ENCODE results near the gene EVC2.

Gene EVC2

GRCh38 chr4:5539584-5539983 is 168.8 kb downstream of the EVC2 start:
- Histone ChIP-seq H3K4me3 (replicated peaks; ENCODE audit: insufficient read depth, low read length) (no peak overlapping the region), H3K27ac (replicated peaks) (no peak overlapping the region), H3K27me3 (ENCODE audit: insufficient read depth, poor library complexity, severe bottlenecking) (no peaks in the 10 kb centered on the region)
- no peak for TF ChIP-seq POLR2AphosphoS5 (IDR thresholded peaks at IDR 0.05; ENCODE audit: low read depth)
- TF ChIP-seq GABPA (IDR thresholded peaks at IDR 0.05; ENCODE audit: low read depth) = no peak
- no peak for TF ChIP-seq REST (IDR thresholded peaks at IDR 0.05; ENCODE audit: insufficient replicate concordance, low read depth)
- no peak for TF ChIP-seq CTCF (IDR thresholded peaks at IDR 0.05; ENCODE audit: insufficient read depth, low read length)
- TF ChIP-seq SPI1 (IDR thresholded peaks at IDR 0.05; ENCODE audit: borderline replicate concordance, low read depth) = no peak
- no peak for DNase-seq (ENCODE audit: low read depth in 1 of 2, low spot score in 1 of 2)

GRCh38 chr4:5532100-5532499 is 176.3 kb downstream of the EVC2 start:
- H3K27me3 ChIP-seq (ENCODE audit: insufficient read depth, poor library complexity, severe bottlenecking) = no peaks in the 10 kb centered on the region
- no peak overlapping the region for H3K27ac ChIP-seq (replicated peaks)
- no peak for DNase-seq (ENCODE audit: low read depth in 1 of 2, low spot score in 1 of 2)
- no peak overlapping the region for H3K4me3 ChIP-seq (replicated peaks; ENCODE audit: insufficient read depth, low read length)
- TF ChIP-seq POLR2AphosphoS5 (IDR thresholded peaks at IDR 0.05; ENCODE audit: low read depth) (no peak), GABPA (IDR thresholded peaks at IDR 0.05; ENCODE audit: low read depth) (no peak), SPI1 (IDR thresholded peaks at IDR 0.05; ENCODE audit: borderline replicate concordance, low read depth) (no peak), CTCF (IDR thresholded peaks at IDR 0.05; ENCODE audit: insufficient read depth, low read length) (no peak), REST (IDR thresholded peaks at IDR 0.05; ENCODE audit: insufficient replicate concordance, low read depth) (no peak)

- no peak overlapping the region for H3K27ac ChIP-seq (replicated peaks)
- H3K4me3 ChIP-seq (replicated peaks; ENCODE audit: insufficient read depth, low read length) = no peak overlapping the region
- DNase-seq (ENCODE audit: low read depth in 1 of 2, low spot score in 1 of 2) = no peak
- TF ChIP-seq REST (IDR thresholded peaks at IDR 0.05; ENCODE audit: insufficient replicate concordance, low read depth) = no peak
- no peak for TF ChIP-seq GABPA (IDR thresholded peaks at IDR 0.05; ENCODE audit: low read depth)
- no peak for TF ChIP-seq CTCF (IDR thresholded peaks at IDR 0.05; ENCODE audit: insufficient read depth, low read length)
- no peak for TF ChIP-seq SPI1 (IDR thresholded peaks at IDR 0.05; ENCODE audit: borderline replicate concordance, low read depth)
- no peak for TF ChIP-seq POLR2AphosphoS5 (IDR thresholded peaks at IDR 0.05; ENCODE audit: low read depth)
- no peaks in the 10 kb centered on the region for H3K27me3 ChIP-seq (ENCODE audit: insufficient read depth, poor library complexity, severe bottlenecking)
Measured at GRCh38 chr4:5528031-5528436, 180.3 kb downstream of the EVC2 start.

All from HL-60 (cell line).